ENCODE data around the gene KRT23. TPM values are rescaled to one million over a fixed set of nuclear protein-coding genes. Genes with fewer than 3 reads are reported as not detected.

KRT23 gene
- total RNA-seq, 4 donors from 2014 or later = 0.38 to 19.6 (median 4.9) TPM

GRCh38 chr17:40966848-40967247 is 29.4 kb upstream of the KRT23 start, which contains the start of gene KRT39:
Gene KRT39 (minus strand): TSS chr17:40966948. CDS start chr17:40966856, 92 bp downstream.
- TF ChIP-seq CTCF (IDR thresholded peaks at IDR 0.05) (no peak), POLR2A (IDR thresholded peaks at IDR 0.05) (no peak)
- no peak for DNase-seq
- Histone ChIP-seq H3K9me3 (no peaks in the 10 kb centered on the region), H3K27ac (no peak within 1 kb of the TSS), H3K4me3 (no peak within 1 kb of the TSS), H3K27me3 (no peaks in the 10 kb centered on the region), H3K4me1 (peaks cover 0 to 9% (median 0%) of the 10 kb centered on the region in 3 donors), H3K36me3 (no peaks in the 10 kb centered on the region)
- WGBS, 2 donors = 57 to 78% methylated on average over 1 of the region's 1 CpG
- intact Hi-C loops (cut with DNase I) = no loop called here

- Histone ChIP-seq H3K36me3 (no peaks in the 10 kb centered on the region), H3K4me3 (no peak overlapping the region), H3K27me3 (no peaks in the 10 kb centered on the region), H3K9me3 (no peaks in the 10 kb centered on the region), H3K27ac (peak overlapping the region in 1 of 4 donors; percentile 26), H3K4me1 (peaks cover 0 to 18% (median under 1%) of the 10 kb centered on the region in 3 donors)
- 27 to 30% methylated on average over 1 of the region's 1 CpG for WGBS, 2 donors
- TF ChIP-seq CTCF (IDR thresholded peaks at IDR 0.05) (peak; percentile 32 to 81 (median 67)), POLR2A (IDR thresholded peaks at IDR 0.05) (no peak)
- no peak for DNase-seq
- intact Hi-C loops (cut with DNase I) = loop anchor here (5.0 kb wide), 1 partner anchor 117 kb away; no protein-coding TSS in a partner anchor
These were observed 26.4 kb upstream of the KRT23 start for GRCh38 chr17:40963838-40964237.

GRCh38 chr17:40962059-40962561 is 24.7 kb upstream of the KRT23 start:
- 89 to 92% methylated on average over 4 of the region's 4 CpGs for WGBS, 2 donors
- no peak overlapping the region for H3K4me3 ChIP-seq
- H3K27ac ChIP-seq = no peak overlapping the region
- no peak for DNase-seq
- no peaks in the 10 kb centered on the region for H3K36me3 ChIP-seq
- H3K9me3 ChIP-seq = no peaks in the 10 kb centered on the region
- H3K4me1 ChIP-seq = peaks cover 4 to 35% (median 11%) of the 10 kb centered on the region in 3 donors
- TF ChIP-seq CTCF (IDR thresholded peaks at IDR 0.05) (no peak), POLR2A (IDR thresholded peaks at IDR 0.05) (no peak)
- H3K27me3 ChIP-seq = no peaks in the 10 kb centered on the region
- intact Hi-C loops (cut with DNase I) = loop anchor here (5.0 kb wide), 1 partner anchor 115 kb away; no protein-coding TSS in a partner anchor

GRCh38 chr17:40961591-40961990 is 24.1 kb upstream of the KRT23 start:
- intact Hi-C loops (cut with DNase I) = loop anchor here (5.0 kb wide), 1 partner anchor 114 kb away; no protein-coding TSS in a partner anchor
- no peak for TF ChIP-seq POLR2A (IDR thresholded peaks at IDR 0.05)
- no peak for TF ChIP-seq CTCF (IDR thresholded peaks at IDR 0.05)
- no peak for DNase-seq
- 89 to 91% methylated on average over 1 of the region's 1 CpG for WGBS, 2 donors
- Histone ChIP-seq H3K27me3 (no peaks in the 10 kb centered on the region), H3K4me3 (no peak overlapping the region), H3K4me1 (peaks cover 4 to 40% (median 16%) of the 10 kb centered on the region in 3 donors), H3K27ac (no peak overlapping the region), H3K36me3 (no peaks in the 10 kb centered on the region), H3K9me3 (no peaks in the 10 kb centered on the region)

GRCh38 chr17:40960144-40960543 is 22.7 kb upstream of the KRT23 start:
- Histone ChIP-seq H3K27ac (peak overlapping the region in 1 of 4 donors; percentile 63), H3K36me3 (no peaks in the 10 kb centered on the region), H3K9me3 (no peaks in the 10 kb centered on the region), H3K4me3 (peak overlapping the region in 1 of 4 donors; percentile 1), H3K27me3 (no peaks in the 10 kb centered on the region), H3K4me1 (peaks cover 4 to 49% (median 20%) of the 10 kb centered on the region in 3 donors)
- DNase-seq = no peak
- WGBS, 2 donors = 77 to 79% methylated on average over 10 of the region's 10 CpGs
- intact Hi-C loops (cut with DNase I) = loop anchor here (5.0 kb wide), 1 partner anchor 113 kb away; no protein-coding TSS in a partner anchor
- no peak for TF ChIP-seq POLR2A (IDR thresholded peaks at IDR 0.05)
- no peak for TF ChIP-seq CTCF (IDR thresholded peaks at IDR 0.05)
